HG03095 (cell line): ENCODE measurements around the gene LRRC72.
"Not testable (repeated sequence)": the region's sequence is repeated elsewhere in the genome, so short reads cannot be mapped to it uniquely, and the experiment has no call there.

Experiments used
- ATAC-seq: cut with Tn5 transposase; IDR thresholded peaks from one replicate; pipeline ENCODE4 v1.9.1; 2021; ENCODE audit warnings: moderate library complexity; ENCODE audit not compliant: unreplicated experiment

The LRRC72 gene

DNA sequence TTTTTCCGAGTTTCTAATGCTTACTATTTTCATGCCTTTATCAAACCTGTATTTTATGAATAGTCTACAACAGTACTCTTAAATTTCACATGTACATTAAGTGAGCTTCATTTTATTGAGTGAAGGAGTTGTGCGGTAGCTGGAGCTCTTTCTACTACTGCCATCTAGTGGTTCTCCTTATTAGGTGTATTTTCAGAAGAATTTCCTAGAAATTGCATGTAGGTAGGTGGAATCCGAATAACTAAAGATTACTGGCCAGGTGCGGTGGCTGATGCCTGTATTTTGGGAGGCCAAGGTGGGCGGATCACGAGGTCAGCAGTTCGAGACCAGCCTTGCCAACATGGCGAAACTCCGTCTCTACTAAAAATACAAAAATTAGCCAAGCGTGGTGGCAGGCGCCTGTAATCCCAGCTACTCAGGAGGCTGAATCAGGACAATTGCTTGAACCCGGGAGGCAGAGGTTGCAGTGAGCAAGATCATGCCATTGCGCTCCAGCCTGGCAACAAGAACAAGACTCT is 38.3 kb downstream of the LRRC72 start:
- ATAC-seq = no peak

DNA sequence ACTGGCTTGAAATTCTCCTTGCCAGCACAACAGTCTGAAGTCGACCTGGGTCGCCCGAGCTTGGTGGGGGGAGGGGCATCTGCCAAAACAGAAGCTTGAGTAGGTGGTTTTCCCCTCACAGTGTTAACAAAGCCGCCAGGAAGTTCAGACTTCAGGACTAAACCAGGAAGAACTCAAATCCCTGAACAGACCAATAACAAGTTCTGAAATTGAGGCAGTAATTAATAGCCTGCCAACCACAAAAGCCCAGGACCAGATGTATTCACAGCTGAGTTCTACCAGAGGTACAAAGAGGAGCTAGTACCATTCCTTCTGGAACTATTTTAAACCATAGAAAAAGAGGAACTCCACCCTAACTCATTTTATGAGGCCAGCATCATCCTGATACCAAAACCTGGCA is 45.3 kb downstream of the LRRC72 start:
- no peak for ATAC-seq

- ATAC-seq = no peak
Measured at GRCh38 chr7:16579216-16579615, 52.6 kb downstream of the LRRC72 start.

GRCh38 chr7:16581286-16581685 is 54.7 kb downstream of the LRRC72 start:
- no peak for ATAC-seq

- no peak for ATAC-seq
Measured at GRCh38 chr7:16583834-16584233, 57.2 kb downstream of the LRRC72 start.

GRCh38 chr7:16585540-16585939 is 58.9 kb downstream of the LRRC72 start:
- ATAC-seq = no peak

- ATAC-seq = no peak
Measured at GRCh38 chr7:16586081-16586874, 59.7 kb downstream of the LRRC72 start.

DNA sequence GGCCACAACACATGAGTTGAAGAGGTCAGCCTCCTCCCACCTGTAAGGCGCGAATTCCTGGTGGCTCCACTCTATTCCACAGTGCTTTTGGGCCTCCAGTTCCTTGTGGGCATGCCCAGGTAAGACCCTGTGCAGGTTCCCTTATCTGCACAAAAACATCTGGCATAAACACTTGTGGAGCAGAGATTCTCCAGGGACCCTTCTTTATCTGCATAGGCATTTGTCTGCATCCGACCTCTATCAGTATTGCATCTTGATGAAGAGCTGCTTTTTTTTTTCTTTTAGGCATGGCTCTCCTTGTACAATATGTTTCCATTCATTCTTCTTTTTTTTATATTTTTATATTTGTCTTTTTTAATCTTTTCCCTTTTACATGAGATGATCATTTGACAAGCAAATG is 60.5 kb downstream of the LRRC72 start:
- no peak for ATAC-seq

GRCh38 chr7:16587790-16588189 is 61.2 kb downstream of the LRRC72 start:
- ATAC-seq = no peak

DNA sequence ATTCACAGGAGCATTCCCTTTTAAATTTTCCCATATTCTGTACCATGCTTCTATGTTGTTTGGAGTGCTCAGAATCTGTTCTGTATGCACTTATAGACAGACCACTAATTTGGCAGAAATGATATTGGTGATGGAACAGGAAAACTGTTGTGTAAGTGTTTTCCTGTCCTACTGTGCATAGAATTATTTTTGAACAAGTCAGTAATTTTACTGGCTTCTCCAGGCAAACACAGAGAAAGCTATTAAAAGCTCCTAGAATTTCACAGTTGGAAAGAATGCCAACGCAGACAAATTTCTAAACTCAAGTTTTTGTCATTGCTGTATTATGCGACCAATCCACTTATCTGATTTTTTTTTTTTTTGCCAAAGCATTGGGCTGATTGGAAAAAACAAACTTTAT is 63.3 kb downstream of the LRRC72 start:
- no peak for ATAC-seq

GRCh38 chr7:16590424-16590823 is 63.8 kb downstream of the LRRC72 start:
- ATAC-seq = no peak

GRCh38 chr7:16592395-16592794 is 65.8 kb downstream of the LRRC72 start:
- no peak for ATAC-seq

DNA sequence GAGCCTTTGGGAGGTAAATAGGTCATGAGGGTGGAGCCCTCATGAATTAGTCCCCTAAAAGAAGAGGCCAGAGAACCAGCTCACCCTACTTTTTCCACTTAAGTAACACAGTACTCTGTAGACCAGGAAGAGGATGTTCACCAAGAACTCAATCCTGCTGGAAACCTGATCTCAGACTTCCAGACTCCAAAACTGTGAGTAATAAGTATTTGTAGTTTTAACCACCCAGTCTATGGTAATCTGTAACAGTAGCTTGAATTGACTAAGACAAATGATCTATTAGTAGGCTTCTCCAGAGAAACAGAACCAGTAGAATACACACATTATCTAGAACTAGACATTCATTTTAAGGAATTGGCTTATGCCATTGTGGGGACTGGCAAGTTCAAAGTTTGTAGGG is 67.4 kb downstream of the LRRC72 start:
- no peak for ATAC-seq

GRCh38 chr7:16594676-16595075 is 68.1 kb downstream of the LRRC72 start:
- no peak for ATAC-seq

GRCh38 chr7:16595596-16595995 is 69.0 kb downstream of the LRRC72 start:
- ATAC-seq = not testable (repeated sequence)

GRCh38 chr7:16598015-16598414 is 71.4 kb downstream of the LRRC72 start:
- no peak for ATAC-seq

DNA sequence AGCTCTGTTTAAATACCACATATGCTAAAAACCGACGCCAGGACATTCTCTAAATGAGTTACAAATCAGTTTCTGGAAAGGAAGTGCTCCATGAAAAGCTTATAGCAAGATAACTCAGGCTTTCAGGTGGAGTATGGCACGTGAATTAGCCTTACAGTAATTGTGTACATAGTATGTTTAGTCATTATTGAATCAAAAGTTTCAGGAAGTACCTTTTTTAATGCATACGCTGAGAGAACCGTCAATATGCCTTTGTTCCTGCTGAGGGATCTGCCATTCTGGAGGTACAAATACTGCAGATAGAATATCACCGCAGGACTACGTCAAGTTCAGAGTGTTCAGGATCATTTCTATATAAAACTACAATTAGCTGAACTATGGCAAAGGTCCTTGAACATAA is 73.2 kb downstream of the LRRC72 start:
- ATAC-seq = no peak

DNA sequence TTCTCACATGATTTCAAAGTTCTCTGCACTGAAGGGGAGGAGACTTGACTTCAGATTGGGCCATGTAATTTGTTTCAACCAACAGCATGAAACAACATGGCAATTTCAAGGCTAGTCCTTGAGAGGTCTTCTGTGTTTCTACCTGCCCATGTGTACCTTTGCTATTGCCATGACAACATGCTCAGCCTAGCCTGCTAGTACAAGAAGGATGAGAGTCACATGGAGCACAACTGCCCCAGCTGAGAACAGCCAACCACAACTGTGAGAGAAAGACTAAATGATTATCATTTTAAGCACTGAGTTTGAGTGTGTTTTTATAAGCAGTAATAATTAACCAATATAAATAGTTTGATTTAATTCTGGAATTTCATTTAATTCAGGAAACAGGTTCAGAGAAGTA is 77.0 kb downstream of the LRRC72 start:
- no peak for ATAC-seq

DNA sequence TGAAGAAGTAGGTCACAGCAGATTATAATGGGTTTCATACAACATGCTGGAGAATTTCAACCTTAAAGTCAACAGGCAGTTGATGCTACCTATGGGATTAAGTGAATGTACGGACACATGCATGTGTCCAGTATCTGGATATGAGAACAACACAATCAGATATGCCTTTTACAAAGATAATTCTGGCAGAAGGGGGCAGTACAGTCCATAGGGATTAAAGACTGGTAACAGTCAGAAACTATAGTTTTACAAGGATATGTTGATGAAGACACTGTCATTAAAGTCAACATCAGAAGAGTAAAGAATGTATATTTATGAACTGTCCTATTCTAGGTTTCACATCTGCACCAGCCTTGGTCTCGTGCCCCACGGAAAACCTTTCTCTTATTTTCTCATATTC is 77.4 kb downstream of the LRRC72 start:
- no peak for ATAC-seq

- ATAC-seq = no peak
Measured at GRCh38 chr7:16606704-16607103, 80.1 kb downstream of the LRRC72 start.

GRCh38 chr7:16609842-16610450 is 83.3 kb downstream of the LRRC72 start:
- peak; percentile 80 for ATAC-seq

DNA sequence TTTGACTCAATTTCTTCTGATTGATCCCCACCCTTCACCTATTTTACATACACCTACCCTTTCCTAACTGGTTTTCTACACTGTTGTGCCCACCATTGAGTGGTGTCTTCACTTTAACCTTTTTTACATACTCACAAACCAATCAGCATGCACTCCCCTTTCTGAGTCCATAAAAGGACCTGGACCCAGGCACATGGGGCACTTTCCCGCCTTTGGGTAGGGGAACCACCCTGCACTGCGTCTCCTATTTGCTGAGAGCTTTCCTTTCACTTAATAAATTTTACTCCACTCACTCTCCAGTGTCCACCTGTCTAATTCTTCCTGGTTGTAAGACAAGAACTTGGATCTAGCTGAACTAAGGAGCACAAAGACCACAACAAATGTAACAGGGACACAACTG is 85.1 kb downstream of the LRRC72 start:
- no peak for ATAC-seq
